ENCODE measurements around the gene PXYLP1.

PXYLP1 gene

DNA sequence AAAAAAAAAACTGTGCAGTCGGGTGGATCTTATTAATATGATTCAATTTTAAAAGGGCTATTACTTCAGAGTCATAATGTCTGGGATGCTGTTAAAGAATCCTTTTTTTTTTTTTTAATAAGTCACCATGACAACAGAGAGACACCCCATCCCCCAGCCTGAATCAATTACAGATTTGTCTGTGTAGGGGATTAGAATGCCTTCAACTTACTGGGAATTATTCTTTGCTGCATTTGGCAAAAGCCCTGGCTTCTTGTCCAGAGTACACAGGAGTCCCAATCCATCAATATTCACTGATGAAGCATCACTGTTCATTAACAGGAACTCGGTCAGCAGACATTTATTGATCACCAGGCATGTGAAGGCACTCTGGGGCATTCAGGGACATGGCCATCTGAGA lies 12.7 kb upstream of the PXYLP1 start:
- no peak overlapping the region for H3K4me3 ChIP-seq (replicated peaks; ENCODE audit: low read depth, low read length)
- no peaks in the 10 kb centered on the region for H3K36me3 ChIP-seq (ENCODE audit: control insufficient read depth, insufficient read depth, low read length)
- H3K27me3 ChIP-seq (replicated peaks; ENCODE audit: control insufficient read depth, insufficient read depth, low read length) = peaks cover 3% of the 10 kb centered on the region
- TF ChIP-seq, protein P1, sequence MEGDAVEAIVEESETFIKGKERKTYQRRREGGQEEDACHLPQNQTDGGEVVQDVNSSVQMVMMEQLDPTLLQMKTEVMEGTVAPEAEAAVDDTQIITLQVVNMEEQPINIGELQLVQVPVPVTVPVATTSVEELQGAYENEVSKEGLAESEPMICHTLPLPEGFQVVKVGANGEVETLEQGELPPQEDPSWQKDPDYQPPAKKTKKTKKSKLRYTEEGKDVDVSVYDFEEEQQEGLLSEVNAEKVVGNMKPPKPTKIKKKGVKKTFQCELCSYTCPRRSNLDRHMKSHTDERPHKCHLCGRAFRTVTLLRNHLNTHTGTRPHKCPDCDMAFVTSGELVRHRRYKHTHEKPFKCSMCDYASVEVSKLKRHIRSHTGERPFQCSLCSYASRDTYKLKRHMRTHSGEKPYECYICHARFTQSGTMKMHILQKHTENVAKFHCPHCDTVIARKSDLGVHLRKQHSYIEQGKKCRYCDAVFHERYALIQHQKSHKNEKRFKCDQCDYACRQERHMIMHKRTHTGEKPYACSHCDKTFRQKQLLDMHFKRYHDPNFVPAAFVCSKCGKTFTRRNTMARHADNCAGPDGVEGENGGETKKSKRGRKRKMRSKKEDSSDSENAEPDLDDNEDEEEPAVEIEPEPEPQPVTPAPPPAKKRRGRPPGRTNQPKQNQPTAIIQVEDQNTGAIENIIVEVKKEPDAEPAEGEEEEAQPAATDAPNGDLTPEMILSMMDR (IDR thresholded peaks at IDR 0.05; ENCODE audit: insufficient read depth, low read length, poor library complexity, severe bottlenecking) = no peak
- DNase-seq (ENCODE audit: extremely low read depth, insufficient read length) = no peak

DNA sequence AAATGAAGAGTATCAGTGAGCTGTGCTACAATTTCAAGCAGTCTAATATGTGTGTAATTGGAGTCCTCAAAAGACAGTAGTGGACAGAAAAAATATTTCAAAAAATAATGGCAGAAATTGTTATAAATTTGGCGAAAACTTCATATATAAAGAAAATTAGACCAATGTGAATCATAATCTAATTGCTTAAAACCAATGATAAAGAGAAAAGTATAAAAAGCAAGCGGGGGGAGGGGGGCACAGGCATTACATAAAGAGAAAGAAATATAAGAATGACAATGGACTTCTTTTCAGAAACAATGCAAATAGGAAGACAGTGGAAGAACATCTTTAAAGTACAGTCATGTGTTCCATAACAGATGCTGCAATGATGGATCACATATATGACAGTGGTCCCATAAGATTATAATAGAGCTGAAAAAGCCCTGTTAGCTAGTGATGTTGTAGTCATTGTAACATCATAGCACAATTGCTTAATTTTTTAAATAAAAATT lies 7.9 kb upstream of the PXYLP1 start:
- Histone ChIP-seq H3K4me3 (replicated peaks; ENCODE audit: low read depth, low read length) (no peak overlapping the region), H3K36me3 (ENCODE audit: control insufficient read depth, insufficient read depth, low read length) (no peaks in the 10 kb centered on the region), H3K27me3 (replicated peaks; ENCODE audit: control insufficient read depth, insufficient read depth, low read length) (no peaks in the 10 kb centered on the region; the same call in 1 of the 2 replicates)
- DNase-seq (ENCODE audit: extremely low read depth, insufficient read length) = no peak
- TF ChIP-seq, protein P1 (IDR thresholded peaks at IDR 0.05; ENCODE audit: insufficient read depth, low read length, poor library complexity, severe bottlenecking) = no peak

DNA sequence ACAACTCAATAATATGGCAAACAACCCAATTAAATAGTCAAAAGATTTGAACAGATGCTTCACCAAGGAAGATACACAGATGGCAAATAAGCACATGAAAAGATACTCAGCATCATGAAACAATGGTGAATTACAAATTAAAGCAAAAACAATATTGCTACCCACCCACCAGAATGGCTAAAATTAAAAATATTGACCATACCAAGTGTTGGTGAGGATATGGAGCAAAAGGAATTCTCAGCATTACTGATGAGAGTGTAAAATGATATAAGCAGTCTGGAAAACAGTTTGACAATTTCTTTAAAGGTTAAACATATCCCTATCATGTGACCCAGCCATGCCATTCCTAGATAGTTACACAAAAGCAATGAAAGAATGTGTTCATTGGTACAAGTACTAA lies 5.7 kb upstream of the PXYLP1 start:
- TF ChIP-seq, protein P1 (IDR thresholded peaks at IDR 0.05; ENCODE audit: insufficient read depth, low read length, poor library complexity, severe bottlenecking) = no peak
- H3K4me3 ChIP-seq (replicated peaks; ENCODE audit: low read depth, low read length) = no peak overlapping the region
- DNase-seq (ENCODE audit: extremely low read depth, insufficient read length) = no peak

DNA sequence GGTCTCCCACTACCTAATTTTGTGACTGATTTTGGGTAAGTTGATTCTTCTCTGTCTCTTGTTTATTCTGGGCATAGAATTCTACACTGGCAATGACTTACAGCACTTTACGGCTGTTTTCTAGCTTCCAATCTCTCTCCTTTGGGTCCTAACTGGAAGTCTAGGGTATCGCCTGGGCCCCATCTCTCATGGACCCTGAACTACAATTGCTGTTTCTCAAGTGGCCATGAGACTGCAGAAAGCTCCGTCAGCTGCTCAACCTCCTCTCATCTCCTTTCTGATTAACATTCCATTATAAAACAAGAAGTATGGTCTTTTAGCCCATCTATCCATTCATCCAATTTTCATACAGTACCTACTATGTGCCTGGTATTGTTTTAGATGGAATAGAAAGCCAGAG lies 4.4 kb upstream of the PXYLP1 start:
- H3K4me3 ChIP-seq (replicated peaks; ENCODE audit: low read depth, low read length) = no peak overlapping the region
- TF ChIP-seq, protein P1 (IDR thresholded peaks at IDR 0.05; ENCODE audit: insufficient read depth, low read length, poor library complexity, severe bottlenecking) = no peak
- H3K36me3 ChIP-seq (ENCODE audit: control insufficient read depth, insufficient read depth, low read length) = no peaks in the 10 kb centered on the region
- H3K27me3 ChIP-seq (replicated peaks; ENCODE audit: control insufficient read depth, insufficient read depth, low read length) = no peaks in the 10 kb centered on the region; the same call in none of the 2 replicates
- no peak for DNase-seq (ENCODE audit: extremely low read depth, insufficient read length)

More for the DNA sequence above, 5.7 kb upstream of the PXYLP1 start:
- no peaks in the 10 kb centered on the region; the same call in 1 of the 2 replicates for H3K27me3 ChIP-seq (replicated peaks; ENCODE audit: control insufficient read depth, insufficient read depth, low read length)
- H3K36me3 ChIP-seq (ENCODE audit: control insufficient read depth, insufficient read depth, low read length) = no peaks in the 10 kb centered on the region

DNA sequence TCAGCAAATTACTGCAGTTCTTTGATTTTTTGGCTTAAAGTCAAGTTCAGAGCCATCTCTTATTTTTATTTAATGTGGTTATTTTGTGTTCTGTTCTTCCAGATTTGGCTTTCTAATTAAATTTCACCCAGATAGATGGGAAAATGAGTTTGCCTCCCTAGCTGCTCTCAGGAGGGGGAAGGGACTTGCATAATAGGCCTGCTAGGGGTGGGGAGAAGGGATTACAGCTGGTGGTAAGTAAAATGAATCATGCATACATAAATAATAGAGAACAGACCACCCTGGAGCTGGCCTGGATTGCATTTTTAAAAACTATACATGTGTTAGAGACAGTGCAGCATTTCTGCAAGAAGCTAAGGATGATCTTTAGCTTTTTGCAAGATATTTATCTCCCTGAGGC lies 3.9 kb upstream of the PXYLP1 start:
- H3K27me3 ChIP-seq (replicated peaks; ENCODE audit: control insufficient read depth, insufficient read depth, low read length) = no peaks in the 10 kb centered on the region; the same call in none of the 2 replicates
- no peak overlapping the region for H3K4me3 ChIP-seq (replicated peaks; ENCODE audit: low read depth, low read length)
- no peak for DNase-seq (ENCODE audit: extremely low read depth, insufficient read length)
- TF ChIP-seq, protein P1 (IDR thresholded peaks at IDR 0.05; ENCODE audit: insufficient read depth, low read length, poor library complexity, severe bottlenecking) = no peak
- H3K36me3 ChIP-seq (ENCODE audit: control insufficient read depth, insufficient read depth, low read length) = no peaks in the 10 kb centered on the region

DNA sequence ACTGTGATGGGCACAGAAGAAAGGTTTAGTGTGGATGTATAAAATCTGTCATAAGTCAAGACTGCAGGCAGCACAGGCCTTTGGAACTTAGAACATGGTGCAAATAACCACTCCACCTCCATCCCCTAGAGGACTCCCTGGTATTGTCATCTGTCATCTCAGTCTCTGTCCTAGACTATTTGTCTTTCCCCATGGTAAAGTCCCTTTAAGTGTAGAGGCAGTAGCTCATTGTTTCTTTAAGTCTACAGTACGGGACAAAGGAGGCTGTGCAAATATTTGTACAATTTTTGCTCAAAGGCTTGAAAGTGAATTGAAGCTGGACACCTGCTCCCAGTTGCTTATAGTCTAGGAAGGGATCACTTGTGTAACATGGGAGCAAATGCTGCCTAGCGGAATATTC lies 3.2 kb upstream of the PXYLP1 start:
- Histone ChIP-seq H3K27me3 (replicated peaks; ENCODE audit: control insufficient read depth, insufficient read depth, low read length) (no peaks in the 10 kb centered on the region; the same call in none of the 2 replicates), H3K4me3 (replicated peaks; ENCODE audit: low read depth, low read length) (no peak overlapping the region), H3K36me3 (ENCODE audit: control insufficient read depth, insufficient read depth, low read length) (no peaks in the 10 kb centered on the region)
- no peak for DNase-seq (ENCODE audit: extremely low read depth, insufficient read length)
- TF ChIP-seq, protein P1 (IDR thresholded peaks at IDR 0.05; ENCODE audit: insufficient read depth, low read length, poor library complexity, severe bottlenecking) = peak; percentile 4

All from GM06990 (cell line).